ENCODE data around the gene SPATA6L.

GRCh38 chr9:4615778-4616177, 50.5 kb downstream of the SPATA6L start:
- TF ChIP-seq CTCF (IDR thresholded peaks at IDR 0.05) = no peak
- TF ChIP-seq POLR2A (IDR thresholded peaks at IDR 0.05) = no peak

All from thyroid gland (tissue), 4 donors.